Sigmoid colon (tissue), 7 donors: ENCODE measurements around the gene CRLF1. TPM values are rescaled to one million over a fixed set of nuclear protein-coding genes. Genes with fewer than 3 reads are reported as not detected.

Source experiments
- DNase-seq: peaks from one replicate; pipeline ENCODE4 v3.0.0-alpha.2; 2019
- H3K27ac ChIP-seq, 4 donors: fragments of 200-600 bp; sonication (generic); one replicate each; pipeline ENCODE4 v1.5.1; 2016 to 2019; ENCODE audit warnings: mild to moderate bottlenecking in 1 of 4
- H3K27me3 ChIP-seq, 3 donors: fragments of 200-600 bp; sonication (generic); one replicate each; pipeline ENCODE4 v1.5.1; 2019; ENCODE audit warnings: mild to moderate bottlenecking in 1 of 3
- H3K36me3 ChIP-seq, 4 donors: fragments of 200-600 bp; sonication (generic); one replicate each; pipeline ENCODE4 v1.5.1; 2016 to 2019
- H3K4me1 ChIP-seq, 4 donors: fragments of 200-600 bp; sonication (generic); one replicate each; pipeline ENCODE4 v1.5.1; 2017 to 2019
- H3K4me3 ChIP-seq, 4 donors: fragments of 200-600 bp; sonication (generic); one replicate each; pipeline ENCODE4 v1.5.1; 2017 to 2019; ENCODE audit warnings: mild to moderate bottlenecking in 2 of 4, moderate library complexity in 1 of 4
- H3K9me3 ChIP-seq, 4 donors: fragments of 200-600 bp in 3 of 4; sonication (generic) in 3 of 4; one replicate each; pipeline versions ENCODE4 v1.5.1 to v1.6.1; 2013 to 2019
- EP300 ChIP-seq, 4 donors: sonication (generic); formaldehyde crosslinking; IDR thresholded peaks; one replicate each; pipeline ENCODE4 v1.6.1; 2017; ENCODE audit warnings: antibody characterized with exemption in 4 of 4
- POLR2A ChIP-seq, 2 donors: fragments of 450-650 bp; IDR thresholded peaks; one replicate each; pipeline ENCODE4 v1.6.1; 2016; ENCODE audit warnings: antibody characterized with exemption in 2 of 2, mild to moderate bottlenecking in 2 of 2, moderate library complexity in 2 of 2
- POLR2AphosphoS5 ChIP-seq, 4 donors: sonication (generic); formaldehyde crosslinking; IDR thresholded peaks; one replicate each; pipeline ENCODE4 v1.6.1; 2017; ENCODE audit warnings: antibody characterized with exemption in 4 of 4
- WGBS, 2 donors: extraction: QIAGEN DNeasy Blood & Tissue Kit; methylation state at CpG; one replicate each; pipeline ENCODE4 v1.1.7; 2013; 5-methylcytosine and 5-hydroxymethylcytosine counted together
- intact Hi-C: fragments of 100-400 bp; cut with DNase I; formaldehyde crosslinking; loops from one replicate; pipeline ENCODE4 v1.15.1; 2023
- polyA plus RNA-seq, 3 donors: library from polyadenylated mRNA; stranded (reverse); fragments of 200-250 nt; gene quantifications; one replicate each; pipeline ENCODE4 v1.2.3, GENCODE V29; 2013
- total RNA-seq, 4 donors: library from RNA; depleted of rRNA; stranded (reverse); fragments of >200 nt; gene quantifications; one replicate each; pipeline ENCODE4 v1.1.0, GENCODE V29; 2016
- TF ChIP-seq, protein P1 (sequence below), 4 experiments: fragments of 450-650 bp in 3 of 4; fragments of 200-600 bp in 1 of 4; IDR thresholded peaks; one replicate each; pipeline ENCODE4 v1.5.1; 2016 to 2019; ENCODE audit warnings: antibody characterized with exemption in 4 of 4, mild to moderate bottlenecking in 3 of 4, moderate library complexity in 2 of 4
- donor health status: healthy with polysubstance abuse.
- donor health status: Bipolar disorder and iron deficiency.
- donor health status: healthy.

The CRLF1 gene
- total and polyA plus RNA-seq, 7 donors = 0.60 to 28.8 (median 6.1) TPM; not detected in 1

DNA sequence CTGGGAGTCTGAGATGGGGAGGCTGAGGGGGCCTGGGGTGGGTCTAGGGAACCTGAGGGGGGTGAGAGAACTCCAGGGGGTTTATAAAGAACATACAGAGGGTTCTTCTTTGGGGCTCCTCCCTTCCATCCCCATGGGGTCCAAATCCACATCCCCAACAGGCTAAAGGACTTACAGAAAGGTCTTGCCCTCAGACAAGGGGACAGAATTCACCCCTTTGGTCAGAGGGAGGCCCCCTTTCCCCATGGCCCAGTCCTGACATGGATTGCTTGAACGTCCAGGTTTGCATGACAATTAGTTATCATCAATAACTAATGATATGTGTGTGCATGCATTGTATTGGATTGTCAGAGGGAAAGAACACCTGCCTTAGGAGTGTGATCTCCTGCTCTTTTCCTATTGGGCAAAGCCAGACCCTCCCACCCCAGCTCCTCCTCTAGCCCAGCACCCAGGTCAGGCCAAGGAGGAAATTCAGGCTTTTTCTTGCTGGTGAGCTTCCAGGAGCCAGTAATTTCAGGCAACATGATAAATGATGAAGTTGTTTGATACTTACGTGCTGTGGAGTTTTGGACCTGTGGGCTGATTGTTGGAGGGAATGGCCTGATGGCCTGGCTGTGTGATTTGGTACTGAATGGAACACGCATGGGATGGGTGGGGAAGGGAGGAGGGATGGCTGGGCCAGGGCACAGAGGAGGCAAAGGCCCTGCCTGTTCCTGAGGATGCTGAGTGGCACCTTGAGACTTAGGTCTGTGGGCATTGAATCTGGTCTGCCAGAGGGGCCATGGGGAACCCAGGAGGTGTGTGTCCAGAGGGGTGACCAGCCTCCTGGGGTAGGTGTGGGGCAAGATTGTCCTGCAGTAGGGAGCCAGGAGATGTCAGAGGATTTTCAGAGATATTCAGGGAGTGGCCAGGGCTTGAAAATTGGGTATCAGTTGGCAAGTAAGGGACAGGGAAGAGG lies 31.4 kb upstream of the CRLF1 start:
- no peaks in the 10 kb centered on the region for H3K27me3 ChIP-seq
- no peaks in the 10 kb centered on the region for H3K36me3 ChIP-seq
- 13 to 47% methylated on average over 3 of the region's 3 CpGs for WGBS, 2 donors
- intact Hi-C loops = loop anchor here (2.0 to 5.0 kb wide), 2 partner anchors 45 to 549 kb away; partner anchors contain the start of gene CRTC1
- H3K27ac ChIP-seq = peak overlapping the region; percentile 86 to 94 (median 90)
- no peak for DNase-seq
- H3K4me3 ChIP-seq = peak overlapping the region; percentile 72 to 97 (median 92)
- TF ChIP-seq, protein P1, sequence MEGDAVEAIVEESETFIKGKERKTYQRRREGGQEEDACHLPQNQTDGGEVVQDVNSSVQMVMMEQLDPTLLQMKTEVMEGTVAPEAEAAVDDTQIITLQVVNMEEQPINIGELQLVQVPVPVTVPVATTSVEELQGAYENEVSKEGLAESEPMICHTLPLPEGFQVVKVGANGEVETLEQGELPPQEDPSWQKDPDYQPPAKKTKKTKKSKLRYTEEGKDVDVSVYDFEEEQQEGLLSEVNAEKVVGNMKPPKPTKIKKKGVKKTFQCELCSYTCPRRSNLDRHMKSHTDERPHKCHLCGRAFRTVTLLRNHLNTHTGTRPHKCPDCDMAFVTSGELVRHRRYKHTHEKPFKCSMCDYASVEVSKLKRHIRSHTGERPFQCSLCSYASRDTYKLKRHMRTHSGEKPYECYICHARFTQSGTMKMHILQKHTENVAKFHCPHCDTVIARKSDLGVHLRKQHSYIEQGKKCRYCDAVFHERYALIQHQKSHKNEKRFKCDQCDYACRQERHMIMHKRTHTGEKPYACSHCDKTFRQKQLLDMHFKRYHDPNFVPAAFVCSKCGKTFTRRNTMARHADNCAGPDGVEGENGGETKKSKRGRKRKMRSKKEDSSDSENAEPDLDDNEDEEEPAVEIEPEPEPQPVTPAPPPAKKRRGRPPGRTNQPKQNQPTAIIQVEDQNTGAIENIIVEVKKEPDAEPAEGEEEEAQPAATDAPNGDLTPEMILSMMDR (IDR thresholded peaks at IDR 0.05) = no peak
- TF ChIP-seq EP300 (IDR thresholded peaks at IDR 0.05) = no peak
- no peak for TF ChIP-seq POLR2AphosphoS5 (IDR thresholded peaks at IDR 0.05)
- no peak for TF ChIP-seq POLR2A (IDR thresholded peaks at IDR 0.05)
- no peaks in the 10 kb centered on the region for H3K9me3 ChIP-seq
- peaks cover 0 to 26% (median 21%) of the 10 kb centered on the region in 4 donors for H3K4me1 ChIP-seq

DNA sequence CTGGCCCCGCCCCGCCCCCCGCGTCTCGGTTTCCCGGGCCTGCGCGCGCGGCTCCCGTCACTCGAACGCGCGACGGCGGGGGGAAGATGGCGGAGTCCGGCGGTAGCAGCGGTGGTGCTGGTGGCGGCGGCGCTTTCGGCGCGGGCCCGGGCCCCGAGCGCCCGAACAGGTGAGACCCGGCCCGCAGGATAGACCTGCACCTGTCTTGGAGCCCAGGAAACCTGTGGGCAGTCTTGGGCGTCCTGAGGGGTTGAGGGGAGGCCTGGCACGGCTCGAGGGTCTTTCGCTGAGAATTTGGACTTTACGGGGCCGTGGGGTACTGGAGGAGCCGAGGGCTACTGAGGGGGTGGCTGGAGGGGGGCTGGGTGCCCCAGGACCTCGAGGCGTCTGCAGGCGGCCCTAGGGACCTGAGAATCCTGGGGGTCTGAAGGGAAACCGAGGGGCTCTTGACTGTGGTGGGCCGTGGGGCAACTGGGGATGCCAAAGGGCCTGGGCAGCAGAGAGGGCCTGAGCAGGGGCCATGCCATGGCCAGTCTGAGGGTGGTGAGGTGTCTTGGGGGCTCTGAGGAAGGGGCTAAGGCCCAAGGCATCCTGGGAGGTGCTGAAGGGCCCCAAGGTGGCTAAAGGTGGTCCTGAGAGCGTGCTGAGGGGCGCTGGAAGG lies 30.5 kb upstream of the CRLF1 start, which contains the start of gene KLHL26:
KLHL26 (plus strand) TSS at position 60 of the 661 bp plus-strand sequence; CDS start at position 87, 27 bp downstream.
- peak; percentile 35 to 45 for TF ChIP-seq POLR2A (IDR thresholded peaks at IDR 0.05)
- TF ChIP-seq POLR2AphosphoS5 (IDR thresholded peaks at IDR 0.05) = peak; percentile 81 to 91 (median 86)
- TF ChIP-seq, protein P1 (IDR thresholded peaks at IDR 0.05) = no peak
- TF ChIP-seq EP300 (IDR thresholded peaks at IDR 0.05) = no peak
- H3K9me3 ChIP-seq = no peaks in the 10 kb centered on the region
- 3 to 5% methylated on average over 47 of the region's 47 CpGs for WGBS, 2 donors
- peak within 1 kb of the TSS; percentile 72 to 97 (median 92) for H3K4me3 ChIP-seq
- H3K27ac ChIP-seq = peak within 1 kb of the TSS; percentile 86 to 94 (median 90)
- no peak for DNase-seq
- peaks cover 0 to 26% (median 21%) of the 10 kb centered on the region in 4 donors for H3K4me1 ChIP-seq
- intact Hi-C loops = loop anchor here (2.0 to 5.0 kb wide), 2 partner anchors 46 to 550 kb away; partner anchors contain the start of gene CRTC1
- no peaks in the 10 kb centered on the region for H3K27me3 ChIP-seq
- H3K36me3 ChIP-seq = no peaks in the 10 kb centered on the region

DNA sequence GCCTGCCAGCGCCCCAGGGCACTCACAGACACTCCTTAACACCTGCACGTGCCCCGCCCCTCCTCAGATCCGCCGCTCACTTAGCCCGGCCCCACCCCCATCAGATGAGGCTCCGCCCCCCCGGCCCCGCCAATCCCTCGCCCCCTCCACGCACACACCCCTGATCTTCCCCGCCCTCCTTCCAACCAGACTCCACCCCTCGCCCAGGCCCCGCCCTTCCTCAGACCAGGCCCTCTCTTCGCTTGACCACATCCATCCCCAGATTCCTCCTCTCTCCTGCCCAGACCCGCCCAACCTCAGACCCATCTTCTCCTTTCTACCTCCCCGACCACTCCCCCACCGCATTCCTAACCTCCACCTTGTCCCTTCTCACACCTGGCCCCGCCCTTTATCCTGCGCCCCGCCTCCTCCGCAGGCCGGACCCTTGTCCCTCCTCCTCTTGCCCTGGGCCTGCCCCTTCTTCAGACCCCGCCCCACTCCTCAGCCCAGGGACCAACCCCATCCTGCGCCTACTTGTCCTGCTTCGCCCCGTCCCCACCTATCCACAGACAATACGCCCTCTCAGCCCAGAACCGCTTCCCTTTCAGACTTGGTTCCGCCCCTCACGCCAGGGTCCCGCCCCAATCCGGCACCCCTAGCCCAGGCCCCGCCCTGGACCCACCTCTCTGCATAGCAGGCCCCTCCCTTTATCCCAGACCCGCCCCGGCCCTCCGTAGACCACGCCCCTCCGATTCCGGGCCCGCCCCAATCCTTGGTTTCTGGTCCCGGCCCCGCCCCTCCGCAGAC lies 29.8 kb upstream of the CRLF1 start:
- Histone ChIP-seq H3K4me1 (peaks cover 0 to 26% (median 21%) of the 10 kb centered on the region in 4 donors), H3K27ac (peak overlapping the region; percentile 86 to 94 (median 90)), H3K36me3 (no peaks in the 10 kb centered on the region), H3K27me3 (no peaks in the 10 kb centered on the region), H3K4me3 (peak overlapping the region; percentile 72 to 97 (median 92)), H3K9me3 (no peaks in the 10 kb centered on the region)
- intact Hi-C loops = loop anchor here (2.0 to 5.0 kb wide), 2 partner anchors 46 to 551 kb away; partner anchors contain the start of gene CRTC1
- DNase-seq = peak; percentile 99
- 1% methylated on average over 44 of the region's 44 CpGs for WGBS, 2 donors
- TF ChIP-seq POLR2A (IDR thresholded peaks at IDR 0.05) (no peak), POLR2AphosphoS5 (IDR thresholded peaks at IDR 0.05) (no peak), EP300 (IDR thresholded peaks at IDR 0.05) (no peak)
- TF ChIP-seq, protein P1 (IDR thresholded peaks at IDR 0.05) = no peak

DNA sequence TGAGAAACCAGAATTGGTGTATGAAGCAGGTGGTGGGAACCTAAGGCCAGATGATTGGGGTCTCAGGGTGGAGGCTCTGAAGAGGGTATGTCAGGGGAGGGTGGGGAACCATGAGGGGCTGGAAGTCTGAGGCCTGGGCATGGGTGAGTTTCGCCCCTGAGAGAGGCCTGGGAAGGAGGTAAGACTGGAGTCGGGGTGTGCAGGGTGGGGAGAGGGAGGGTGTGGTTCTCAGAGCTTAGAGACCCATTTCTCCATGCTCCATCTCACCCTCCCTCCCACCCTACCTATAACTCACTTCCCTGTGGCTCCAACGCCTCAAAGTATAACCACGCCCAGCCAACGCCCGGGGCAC lies 29.2 kb upstream of the CRLF1 start:
- Histone ChIP-seq H3K27ac (peak overlapping the region; percentile 86 to 94 (median 90)), H3K27me3 (no peaks in the 10 kb centered on the region), H3K9me3 (no peaks in the 10 kb centered on the region), H3K4me1 (peaks cover 0 to 26% (median 21%) of the 10 kb centered on the region in 4 donors), H3K36me3 (no peaks in the 10 kb centered on the region), H3K4me3 (peak overlapping the region in 3 of 4 donors; percentile 72 to 97 (median 97))
- intact Hi-C loops = loop anchor here (2.0 to 5.0 kb wide), 2 partner anchors 47 to 551 kb away; partner anchors contain the start of gene CRTC1
- WGBS, 2 donors = 6 to 12% methylated on average over 6 of the region's 6 CpGs
- DNase-seq = no peak
- no peak for TF ChIP-seq POLR2AphosphoS5 (IDR thresholded peaks at IDR 0.05)
- TF ChIP-seq, protein P1 (IDR thresholded peaks at IDR 0.05) = no peak
- TF ChIP-seq EP300 (IDR thresholded peaks at IDR 0.05) = no peak
- TF ChIP-seq POLR2A (IDR thresholded peaks at IDR 0.05) = no peak
